GM18861 (cell line): Measurements from ENCODE around the gene RNH1.
A peak's percentile ranks its signal among the peaks of the same experiment; 100 is the strongest.
"Not testable (repeated sequence)": the region's sequence is repeated elsewhere in the genome, so short reads cannot be mapped to it uniquely, and the experiment has no call there.

ENCODE experiments used
- ATAC-seq: cut with Tn5 transposase; IDR thresholded peaks from one replicate; pipeline ENCODE4 v1.9.1; 2021; ENCODE audit not compliant: unreplicated experiment

Gene RNH1

GRCh38 chr11:520428-521176, 13.6 kb upstream of the RNH1 start:
- no peak for ATAC-seq

- peak; percentile 73 for ATAC-seq
Observed at GRCh38 chr11:518463-519202, 11.6 kb upstream of the RNH1 start.

GRCh38 chr11:516918-517685, 10.1 kb upstream of the RNH1 start:
- not testable (repeated sequence) for ATAC-seq

- no peak for ATAC-seq
Observed at GRCh38 chr11:516400-516799, 9.4 kb upstream of the RNH1 start.

DNA sequence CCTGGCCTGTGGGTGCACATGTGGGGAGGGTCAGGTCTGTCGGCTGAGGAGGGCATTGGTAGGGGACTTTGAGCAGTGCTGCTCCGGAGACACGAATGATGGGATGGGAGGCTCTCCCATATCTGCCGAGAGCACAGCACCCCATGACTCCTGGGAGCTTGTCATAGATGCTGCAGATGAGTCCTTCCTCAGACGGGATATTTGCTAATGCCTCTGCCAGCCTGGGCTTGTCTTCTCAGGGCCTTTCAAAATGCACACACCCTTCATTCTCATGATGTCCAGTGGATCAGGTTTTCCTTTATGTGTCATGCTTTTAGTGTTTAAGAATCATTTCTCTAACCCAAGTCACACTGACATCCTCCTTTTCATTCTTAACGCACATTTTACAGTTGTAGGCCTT, 8.1 kb upstream of the RNH1 start:
- no peak for ATAC-seq

- no peak for ATAC-seq
Observed at GRCh38 chr11:514606-515005, 7.6 kb upstream of the RNH1 start.

- no peak for ATAC-seq
Observed at GRCh38 chr11:512761-513595, 5.9 kb upstream of the RNH1 start.

DNA sequence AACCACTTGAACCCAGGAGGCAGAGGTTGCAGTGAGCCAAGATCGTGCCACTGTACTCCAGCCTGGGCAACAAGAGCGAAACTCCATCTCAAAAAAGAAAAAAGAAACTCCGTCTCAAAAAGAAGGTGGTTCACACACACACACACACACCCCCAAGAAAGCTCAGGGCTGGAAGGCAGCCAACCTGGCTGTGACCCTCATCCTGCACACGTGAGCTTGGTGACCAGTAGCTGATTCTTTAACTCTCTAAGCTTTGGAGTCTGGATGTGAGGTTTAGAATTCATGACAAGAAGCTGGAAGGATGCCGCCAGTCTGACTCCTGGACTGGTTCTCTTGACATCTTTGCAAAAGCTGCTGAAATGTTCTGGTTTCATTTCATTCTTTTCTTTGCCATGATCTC, 1.9 kb upstream of the RNH1 start:
- no peak for ATAC-seq

DNA sequence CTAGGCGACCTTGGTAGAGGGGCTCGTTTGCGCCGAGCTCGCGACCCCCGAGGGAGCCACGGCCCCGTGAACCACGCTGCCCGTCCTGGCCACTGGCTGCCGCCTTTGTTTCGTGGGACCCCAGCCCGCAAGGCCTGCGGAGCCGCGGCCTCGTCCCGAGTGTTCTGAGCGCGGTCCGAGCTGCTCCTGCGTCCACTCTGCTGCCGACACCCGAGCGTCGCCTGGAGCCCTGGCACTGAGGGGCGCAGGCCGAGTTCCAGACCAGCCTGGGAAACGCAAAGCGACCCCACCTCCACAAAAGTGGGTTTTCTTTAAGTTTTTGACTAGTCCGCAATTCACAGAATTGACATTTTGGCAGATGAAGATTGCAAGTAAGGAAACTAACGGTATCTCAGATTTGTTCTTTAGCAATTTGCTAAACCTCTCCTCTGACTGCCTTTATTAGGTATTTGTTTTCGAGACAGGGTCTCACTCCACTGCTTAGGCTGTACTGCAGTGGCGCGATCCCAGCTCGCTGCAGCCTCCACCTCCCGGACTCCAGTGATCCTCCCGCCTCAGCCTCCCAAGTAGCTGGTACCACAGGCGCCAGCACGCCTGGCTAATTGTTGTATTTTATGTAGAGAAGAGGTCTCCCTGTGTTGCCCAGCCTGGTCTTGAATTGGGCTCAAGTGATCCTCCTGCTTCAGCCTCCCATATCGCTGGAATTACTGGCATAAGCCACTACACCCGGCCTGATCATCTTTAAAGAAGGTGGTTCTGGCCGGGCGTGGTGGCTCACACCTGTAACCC, 879 bp upstream of the RNH1 start:
- no peak for ATAC-seq

- peak; percentile 58 for ATAC-seq
Observed at GRCh38 chr11:506238-506994, 626 bp downstream of the RNH1 start.

DNA sequence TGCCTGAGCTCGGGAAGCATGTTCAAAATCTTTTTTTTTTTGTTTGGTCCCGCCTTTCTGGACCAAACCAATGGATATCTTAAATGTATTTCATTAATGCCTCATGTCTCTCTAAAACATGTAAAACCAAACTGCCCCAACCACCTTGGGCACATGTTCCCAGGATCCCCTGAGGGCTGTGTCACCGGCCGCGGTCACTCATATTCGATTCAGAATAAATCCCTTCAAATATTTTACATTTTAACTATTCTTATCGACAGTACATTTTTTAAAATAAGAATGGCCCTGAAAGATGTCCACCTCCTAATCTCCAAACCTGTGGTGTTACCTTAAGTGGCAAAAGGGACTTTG, 2.1 kb downstream of the RNH1 start:
- no peak for ATAC-seq

GRCh38 chr11:504053-504993, 2.7 kb downstream of the RNH1 start:
- ATAC-seq, result no peak

DNA sequence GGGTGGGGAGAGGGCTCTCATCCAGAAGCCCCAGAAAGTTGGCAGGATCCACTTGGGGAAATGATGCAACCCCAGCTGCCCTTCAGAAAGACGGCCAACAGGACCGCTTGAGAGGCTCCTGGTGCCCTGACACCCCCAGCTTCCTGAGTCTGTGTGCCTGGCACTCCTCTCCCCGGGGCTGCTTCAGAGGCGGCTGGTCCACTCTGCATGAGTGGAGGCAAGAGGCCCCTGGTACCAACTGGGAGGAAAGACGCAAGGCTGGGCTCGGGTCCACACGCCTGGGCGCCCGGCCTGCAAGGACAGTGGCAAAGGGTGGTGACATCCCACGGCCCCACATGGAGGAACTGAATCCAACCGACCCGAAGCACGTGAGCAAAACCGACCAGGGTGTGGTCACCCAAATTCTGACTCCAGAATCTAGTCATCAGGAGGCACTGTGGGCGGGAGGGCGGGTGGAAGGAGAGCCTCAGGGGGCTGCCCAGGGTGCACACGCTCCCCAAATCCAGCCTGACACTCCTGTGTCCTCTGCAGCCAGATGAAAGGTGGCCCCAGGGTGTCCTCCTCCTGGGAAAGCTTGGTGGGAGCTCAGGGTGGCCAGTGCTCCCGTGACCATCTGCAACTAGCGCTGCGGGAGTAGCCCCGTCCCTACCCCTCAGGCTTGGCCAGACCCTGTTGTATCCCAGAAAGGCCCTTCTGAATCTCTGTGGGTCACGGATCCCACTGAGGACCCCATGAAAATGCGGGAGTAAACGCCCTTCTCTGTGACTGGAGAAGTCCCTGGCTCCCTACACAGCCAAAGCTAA, 3.7 kb downstream of the RNH1 start:
- no peak for ATAC-seq

DNA sequence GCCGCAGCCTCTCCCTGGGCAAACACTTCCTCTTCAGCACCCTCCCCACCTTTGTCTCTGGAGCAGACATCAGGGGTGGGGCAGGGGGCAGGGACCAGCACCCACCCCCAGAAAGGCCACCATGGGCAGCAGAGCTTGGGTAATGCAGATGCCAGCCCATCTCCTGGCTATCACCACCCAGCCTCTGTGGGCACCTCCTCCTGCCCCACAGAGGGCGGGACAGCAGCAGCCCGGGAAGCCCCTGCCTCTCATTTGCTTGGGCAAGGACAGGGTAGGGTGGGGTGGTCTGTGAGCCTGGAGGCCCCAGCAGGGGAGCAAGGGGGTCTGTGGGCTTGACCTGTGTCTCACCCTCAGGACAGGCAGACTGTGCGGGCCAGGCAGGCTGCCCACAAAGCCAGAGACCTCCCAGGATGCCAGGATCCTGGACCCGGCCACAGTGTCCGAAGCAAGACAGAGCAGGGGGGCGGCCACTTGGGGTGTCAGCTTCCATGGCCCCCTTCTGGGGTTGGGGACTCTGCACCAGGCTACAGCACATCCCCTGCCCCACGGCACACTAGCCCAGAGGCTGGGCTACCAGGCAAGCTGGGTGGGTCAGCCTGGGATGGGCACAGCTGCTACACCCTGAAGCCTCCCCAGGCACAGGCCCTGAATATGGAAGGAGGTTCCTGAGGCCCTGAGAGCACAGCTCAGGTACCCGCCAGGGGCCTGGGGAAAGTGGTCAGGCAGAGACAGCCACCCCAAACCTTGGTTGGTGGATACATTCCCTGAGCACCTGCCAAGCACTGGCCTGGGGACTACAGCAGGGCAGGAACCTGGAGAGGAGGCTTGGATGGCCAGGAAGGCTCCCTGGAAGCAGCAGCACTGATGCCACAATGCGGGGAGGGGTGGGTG, 4.5 kb downstream of the RNH1 start:
- ATAC-seq, result no peak

GRCh38 chr11:501683-502287, 5.3 kb downstream of the RNH1 start:
- ATAC-seq, result no peak

DNA sequence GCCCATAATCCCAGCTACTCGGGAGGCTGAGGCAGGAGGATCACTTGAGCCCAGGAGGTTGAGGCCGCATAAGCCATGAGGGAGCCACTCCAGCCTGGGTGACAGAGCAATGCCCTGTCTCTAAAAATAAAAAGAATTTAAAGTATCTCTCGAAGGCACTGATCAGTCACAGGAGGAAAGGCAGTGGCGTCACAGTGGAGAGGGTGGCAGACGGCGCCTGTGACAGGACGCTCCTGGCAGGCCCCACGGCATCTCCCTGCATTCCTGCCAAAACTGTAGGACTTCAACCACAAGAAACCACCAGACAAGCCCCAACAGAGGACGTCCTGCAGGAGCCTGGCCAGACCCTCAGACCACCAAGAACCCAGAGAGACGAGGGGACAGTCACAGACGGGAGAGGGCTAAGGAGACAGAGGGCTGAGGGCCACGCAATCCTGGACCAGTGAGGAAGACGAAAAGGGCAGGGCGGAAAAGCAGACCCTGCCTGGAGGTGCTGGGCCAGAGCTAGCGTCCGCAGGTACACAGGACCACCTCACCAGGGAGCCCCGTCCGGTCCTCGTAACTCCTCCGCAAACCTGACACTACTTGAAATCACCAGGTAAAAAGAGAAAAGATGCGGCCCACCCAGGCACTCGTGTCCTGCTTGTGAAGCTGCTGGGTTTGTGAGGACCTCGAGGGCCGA, 5.9 kb downstream of the RNH1 start:
- no peak for ATAC-seq
